Esophagus muscularis mucosa (tissue), 4 donors: ENCODE data around the gene CROCC2. TPM values are rescaled to one million over a fixed set of nuclear protein-coding genes. Genes with fewer than 3 reads are reported as not detected.

Experiments used
- DNase-seq: peaks from one replicate; pipeline ENCODE4 v3.0.0-alpha.2; 2017; ENCODE audit errors: extremely low spot score
- H3K27ac ChIP-seq, 4 donors: fragments of 200-600 bp; sonication (generic); replicated peaks in 1 of 4; 1 replicate in 3 of 4; 2 replicates in 1 of 4; pipeline ENCODE4 v1.5.1; 2016 to 2019; ENCODE audit warnings: mild to moderate bottlenecking in 1 of 4
- H3K27me3 ChIP-seq, 4 donors: fragments of 200-600 bp; sonication (generic); one replicate each; pipeline versions ENCODE4 v1.5.1 to v1.6.0; 2016 to 2019
- H3K36me3 ChIP-seq, 4 donors: fragments of 200-600 bp; sonication (generic); one replicate each; pipeline ENCODE4 v1.5.1; 2016 to 2019
- H3K4me1 ChIP-seq, 4 donors: fragments of 200-600 bp; sonication (generic); one replicate each; pipeline ENCODE4 v1.5.1; 2016 to 2019
- H3K4me3 ChIP-seq, 4 donors: fragments of 200-600 bp; sonication (generic); 1 replicate in 2 of 4; 2 replicates in 2 of 4; pipeline ENCODE4 v1.5.1; 2016 to 2019; ENCODE audit warnings: mild to moderate bottlenecking in 4 of 4, moderate library complexity in 1 of 4
- H3K9me3 ChIP-seq, 4 donors: fragments of 200-600 bp; sonication (generic); 1 replicate in 3 of 4; 2 replicates in 1 of 4; pipeline ENCODE4 v1.5.1; 2016 to 2019
- EP300 ChIP-seq: sonication (generic); formaldehyde crosslinking; IDR thresholded peaks from one replicate; pipeline ENCODE4 v1.6.1; 2017; ENCODE audit warnings: antibody characterized with exemption
- POLR2A ChIP-seq: fragments of 450-650 bp; IDR thresholded peaks from one replicate; pipeline ENCODE4 v1.6.1; 2017; ENCODE audit warnings: antibody characterized with exemption, moderate library complexity, mild to moderate bottlenecking, low read depth
- POLR2AphosphoS5 ChIP-seq, 2 donors: sonication (generic); formaldehyde crosslinking; IDR thresholded peaks; one replicate each; pipeline ENCODE4 v1.6.1; 2017; ENCODE audit warnings: antibody characterized with exemption in 2 of 2
- WGBS: methylation state at CpG from one replicate; pipeline ENCODE4 v1.1.5; 2018; 5-methylcytosine and 5-hydroxymethylcytosine counted together
- intact Hi-C: fragments of 100-400 bp; cut with DNase I; formaldehyde crosslinking; loops from one replicate; pipeline ENCODE4 v1.15.1; 2023
- total RNA-seq, 4 donors: library from RNA; depleted of rRNA; stranded (reverse); fragments of >200 nt; gene quantifications; one replicate each; pipeline versions ENCODE4 v1.1.0 to v1.2.1, GENCODE V29; 2016
- TF ChIP-seq, protein P1 (sequence below), 3 experiments: fragments of 200-600 bp in 2 of 3; fragments of 450-650 bp in 1 of 3; sonication (generic) in 2 of 3; IDR thresholded peaks; one replicate each; pipeline ENCODE4 v1.5.1; 2017 to 2019; ENCODE audit warnings: antibody characterized with exemption in 3 of 3, mild to moderate bottlenecking in 2 of 3, moderate library complexity in 1 of 3

The CROCC2 gene
- total RNA-seq, 4 donors from 2014 or later: not detected

DNA sequence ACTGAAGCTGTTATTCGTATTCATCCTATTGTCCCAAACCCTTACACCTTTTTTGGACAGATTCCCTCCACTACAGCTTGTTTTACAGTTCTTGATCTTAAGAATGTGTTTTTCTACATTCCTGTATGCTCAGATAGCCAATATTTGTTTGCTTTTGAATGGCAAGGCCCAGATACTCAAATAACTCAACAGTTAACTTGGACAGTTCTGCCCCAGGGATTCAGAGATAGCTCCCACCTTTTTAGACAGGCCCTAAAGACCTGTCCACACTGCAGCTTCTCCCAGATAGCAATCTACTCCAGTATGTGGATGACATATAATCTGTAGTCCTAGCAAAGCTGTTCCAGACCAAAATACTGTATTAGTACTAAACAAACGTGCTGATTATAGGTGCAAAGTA is 44.6 kb upstream of the CROCC2 start:
- Histone ChIP-seq H3K4me3 (no peak overlapping the region), H3K9me3 (no peaks in the 10 kb centered on the region)

DNA sequence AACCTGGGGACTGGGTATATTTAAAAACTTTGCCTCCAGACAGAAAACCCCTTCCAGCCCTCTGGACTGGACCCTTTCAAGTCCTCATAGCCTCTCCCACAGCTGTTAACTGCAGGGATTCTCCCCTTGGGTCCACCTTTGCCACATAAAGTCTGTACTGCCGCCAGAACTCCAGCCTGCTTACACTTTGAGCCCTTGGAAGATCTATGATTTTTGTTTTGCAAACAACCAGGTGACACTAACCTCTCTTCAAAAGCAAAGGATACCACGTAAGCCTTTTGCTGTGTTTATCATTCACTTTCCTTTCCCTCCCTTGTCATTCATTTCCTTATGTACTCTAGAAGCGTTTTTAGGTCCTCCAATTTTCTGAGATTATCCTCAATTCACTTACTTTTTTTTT is 41.7 kb upstream of the CROCC2 start:
- H3K4me3 ChIP-seq: no peak overlapping the region
- no peaks in the 10 kb centered on the region for H3K36me3 ChIP-seq
- no peaks in the 10 kb centered on the region for H3K9me3 ChIP-seq
- peaks cover 0 to 11% (median 0%) of the 10 kb centered on the region in 4 donors for H3K27me3 ChIP-seq
- TF ChIP-seq POLR2A: no peak
- TF ChIP-seq, protein P1, sequence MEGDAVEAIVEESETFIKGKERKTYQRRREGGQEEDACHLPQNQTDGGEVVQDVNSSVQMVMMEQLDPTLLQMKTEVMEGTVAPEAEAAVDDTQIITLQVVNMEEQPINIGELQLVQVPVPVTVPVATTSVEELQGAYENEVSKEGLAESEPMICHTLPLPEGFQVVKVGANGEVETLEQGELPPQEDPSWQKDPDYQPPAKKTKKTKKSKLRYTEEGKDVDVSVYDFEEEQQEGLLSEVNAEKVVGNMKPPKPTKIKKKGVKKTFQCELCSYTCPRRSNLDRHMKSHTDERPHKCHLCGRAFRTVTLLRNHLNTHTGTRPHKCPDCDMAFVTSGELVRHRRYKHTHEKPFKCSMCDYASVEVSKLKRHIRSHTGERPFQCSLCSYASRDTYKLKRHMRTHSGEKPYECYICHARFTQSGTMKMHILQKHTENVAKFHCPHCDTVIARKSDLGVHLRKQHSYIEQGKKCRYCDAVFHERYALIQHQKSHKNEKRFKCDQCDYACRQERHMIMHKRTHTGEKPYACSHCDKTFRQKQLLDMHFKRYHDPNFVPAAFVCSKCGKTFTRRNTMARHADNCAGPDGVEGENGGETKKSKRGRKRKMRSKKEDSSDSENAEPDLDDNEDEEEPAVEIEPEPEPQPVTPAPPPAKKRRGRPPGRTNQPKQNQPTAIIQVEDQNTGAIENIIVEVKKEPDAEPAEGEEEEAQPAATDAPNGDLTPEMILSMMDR (IDR thresholded peaks at IDR 0.05): no peak
- no peak for TF ChIP-seq EP300
- no peak for TF ChIP-seq POLR2AphosphoS5 (IDR thresholded peaks at IDR 0.05)
- WGBS: 83% methylated on average over 3 of the region's 3 CpGs
- no peak for DNase-seq
- no peak overlapping the region for H3K27ac ChIP-seq
- intact Hi-C loops: no loop called here
- H3K4me1 ChIP-seq: no peaks in the 10 kb centered on the region

More for the DNA sequence above, 44.6 kb upstream of the CROCC2 start:
- WGBS: 70% methylated on average over 2 of the region's 2 CpGs
- peaks cover 0 to 17% (median 0%) of the 10 kb centered on the region in 4 donors for H3K27me3 ChIP-seq
- no peak overlapping the region for H3K27ac ChIP-seq
- no peaks in the 10 kb centered on the region for H3K4me1 ChIP-seq
- intact Hi-C loops: no loop called here
- no peak for DNase-seq
- H3K36me3 ChIP-seq: no peaks in the 10 kb centered on the region
- TF ChIP-seq POLR2AphosphoS5 (IDR thresholded peaks at IDR 0.05) (no peak), EP300 (no peak), POLR2A (no peak)
- TF ChIP-seq, protein P1 (IDR thresholded peaks at IDR 0.05): no peak

DNA sequence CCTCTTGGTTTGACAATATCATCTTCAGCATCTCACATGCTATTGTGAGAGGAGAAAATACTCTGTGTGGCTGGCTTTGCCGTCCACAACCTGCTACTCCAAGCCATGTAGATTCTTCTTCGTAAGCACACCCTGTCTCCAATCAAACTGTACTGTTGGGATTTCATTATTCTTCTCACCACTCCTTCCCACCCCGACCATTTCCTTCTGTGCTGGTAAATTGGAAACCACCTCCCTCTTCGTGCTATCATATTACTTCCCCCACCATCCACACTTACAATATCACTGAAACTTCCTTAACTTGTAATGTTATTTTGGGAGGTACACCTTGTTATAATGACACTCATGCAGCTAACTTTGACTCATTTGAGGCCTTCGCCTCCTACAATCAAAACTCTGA is 40.7 kb upstream of the CROCC2 start:
- H3K4me1 ChIP-seq: no peaks in the 10 kb centered on the region
- peaks cover 0 to 19% (median 0%) of the 10 kb centered on the region in 4 donors for H3K27me3 ChIP-seq
- no peak overlapping the region for H3K27ac ChIP-seq
- H3K4me3 ChIP-seq: no peak overlapping the region
- no peak for TF ChIP-seq POLR2A
- TF ChIP-seq EP300: no peak
- TF ChIP-seq, protein P1 (IDR thresholded peaks at IDR 0.05): no peak
- no peak for TF ChIP-seq POLR2AphosphoS5 (IDR thresholded peaks at IDR 0.05)
- no peaks in the 10 kb centered on the region for H3K36me3 ChIP-seq
- no peaks in the 10 kb centered on the region for H3K9me3 ChIP-seq
- WGBS: 78% methylated on average over 5 of the region's 5 CpGs
- intact Hi-C loops: no loop called here
- DNase-seq: no peak

DNA sequence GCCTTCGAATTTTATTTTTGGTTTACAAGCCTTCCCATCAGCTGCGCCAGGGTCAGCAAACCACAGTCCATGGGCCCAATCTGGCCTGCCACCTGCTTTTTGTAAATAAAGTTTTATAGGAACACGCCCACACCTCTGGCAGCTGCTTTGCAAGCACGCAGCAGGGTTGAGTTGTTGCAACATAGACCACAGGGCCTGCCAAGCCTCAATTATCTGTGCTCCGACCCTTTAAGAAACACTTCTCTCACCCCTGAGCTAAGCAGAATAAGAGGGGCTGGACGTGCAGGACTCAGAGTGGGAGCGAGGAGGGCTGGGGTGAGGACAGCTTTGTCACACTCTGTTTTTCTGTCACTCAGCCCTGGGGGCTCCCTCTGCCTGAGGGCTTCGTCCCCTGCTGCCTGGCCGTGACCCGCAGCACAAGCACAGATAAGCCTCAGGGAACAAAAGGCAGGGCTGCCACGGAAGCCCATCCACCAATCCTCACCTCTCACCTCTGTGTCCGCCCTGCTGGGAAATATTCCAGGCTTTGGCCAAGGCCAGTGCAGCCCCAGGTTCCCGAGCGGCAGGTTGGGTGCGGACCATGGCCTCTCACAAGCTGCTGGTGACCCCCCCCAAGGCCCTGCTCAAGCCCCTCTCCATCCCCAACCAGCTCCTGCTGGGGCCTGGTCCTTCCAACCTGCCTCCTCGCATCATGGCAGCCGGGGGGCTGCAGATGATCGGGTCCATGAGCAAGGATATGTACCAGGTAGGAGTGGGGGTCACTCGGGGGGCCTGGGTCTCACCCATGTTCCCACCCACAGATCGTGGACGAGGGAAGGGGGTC is 37.6 kb upstream of the CROCC2 start, which contains the start of gene AGXT:
Gene AGXT (plus strand): TSS at position 539 of the 823 bp plus-strand sequence. CDS start 42 bp downstream, at position 581.
- Histone ChIP-seq H3K4me3 (no peak within 1 kb of the TSS), H3K9me3 (no peaks in the 10 kb centered on the region), H3K36me3 (no peaks in the 10 kb centered on the region), H3K4me1 (no peaks in the 10 kb centered on the region), H3K27ac (no peak within 1 kb of the TSS), H3K27me3 (peaks cover 0 to 31% (median 0%) of the 10 kb centered on the region in 4 donors)
- intact Hi-C loops: no loop called here
- WGBS: 73% methylated on average over 12 of the region's 21 CpGs
- no peak for DNase-seq
- TF ChIP-seq, protein P1 (IDR thresholded peaks at IDR 0.05): no peak
- no peak for TF ChIP-seq EP300
- no peak for TF ChIP-seq POLR2AphosphoS5 (IDR thresholded peaks at IDR 0.05)
- TF ChIP-seq POLR2A: no peak
